Prostate gland (tissue), 2 donors: Measurements from ENCODE around the gene PTPRD. TPM values are rescaled to one million over a fixed set of nuclear protein-coding genes. Genes with fewer than 3 reads are reported as not detected.

ENCODE experiments used
- DNase-seq: peaks from one replicate; pipeline ENCODE4 v3.0.0-alpha.2; 2019; ENCODE audit warnings: low spot score
- H3K27ac ChIP-seq, 2 donors: fragments of 200-600 bp; sonication (generic); 2 replicates each; pipeline ENCODE4 v1.5.1; 2017 to 2019
- H3K27me3 ChIP-seq: fragments of 200-600 bp; sonication (generic); replicated peaks from 2 replicates; pipeline ENCODE4 v1.5.1; 2019; ENCODE audit not compliant: insufficient read depth
- H3K36me3 ChIP-seq, 2 donors: fragments of 200-600 bp; sonication (generic); 1 replicate in 1 of 2; 2 replicates in 1 of 2; pipeline versions ENCODE4 v1.5.1 to v1.8.1; 2017 to 2019
- H3K4me1 ChIP-seq: fragments of 200-600 bp; sonication (generic); replicated peaks from 2 replicates; pipeline ENCODE4 v1.5.1; 2019
- H3K4me3 ChIP-seq, 2 donors: fragments of 200-600 bp; sonication (generic); 2 replicates each; pipeline ENCODE4 v1.5.1; 2017 to 2019
- H3K9me3 ChIP-seq: fragments of 200-600 bp; sonication (generic); 2 replicates; pipeline ENCODE4 v1.5.1; 2017
- CTCF ChIP-seq, 4 experiments: fragments of 200-600 bp in 2 of 4; fragments of 450-650 bp in 2 of 4; sonication (generic) in 2 of 4; IDR thresholded peaks; 1 replicate in 3 of 4; 2 replicates in 1 of 4; pipeline ENCODE4 v1.5.1; 2016 to 2019; ENCODE audit warnings: antibody characterized with exemption in 4 of 4, mild to moderate bottlenecking in 2 of 4, moderate library complexity in 2 of 4
- POLR2A ChIP-seq: fragments of 450-650 bp; IDR thresholded peaks from one replicate; pipeline ENCODE4 v1.6.1; 2016; ENCODE audit warnings: antibody characterized with exemption, mild to moderate bottlenecking
- POLR2AphosphoS5 ChIP-seq: sonication (generic); formaldehyde crosslinking; IDR thresholded peaks from one replicate; pipeline ENCODE4 v1.6.1; 2017; ENCODE audit warnings: antibody characterized with exemption
- WGBS: methylation state at CpG from one replicate; pipeline ENCODE4 v1.1.5; 2018; 5-methylcytosine and 5-hydroxymethylcytosine counted together
- intact Hi-C: fragments of 100-400 bp; cut with DNase I; formaldehyde crosslinking; loops from one replicate; pipeline ENCODE4 v1.14.2; 2022
- total RNA-seq, 2 donors: library from RNA; depleted of rRNA; stranded (reverse); fragments of >200 nt; gene quantifications; one replicate each; pipeline ENCODE4 v1.1.0, GENCODE V29; 2016

Gene PTPRD
- total RNA-seq, 2 donors from 2014 or later: 5.8 to 23.1 TPM

DNA sequence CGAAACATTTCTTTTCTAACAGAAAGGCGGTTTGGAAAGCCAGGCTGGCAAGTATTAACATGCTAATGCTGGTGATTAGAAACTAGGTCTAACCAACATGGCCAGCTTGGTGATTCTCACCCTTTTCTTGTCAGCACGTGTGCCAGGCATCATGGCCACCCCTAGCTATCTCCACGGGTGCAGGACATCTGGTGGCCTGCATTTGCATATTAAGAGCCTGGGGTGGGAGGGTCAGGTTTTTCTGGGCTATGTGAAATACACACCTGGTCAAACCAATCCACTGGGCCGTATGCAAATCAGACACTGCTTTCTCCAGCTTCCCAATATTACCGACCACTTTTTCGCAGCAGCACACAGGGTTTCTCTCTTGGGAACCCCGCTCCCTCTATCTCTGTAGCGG, 612.1 kb downstream of the PTPRD start:
- no peaks in the 10 kb centered on the region for H3K9me3 ChIP-seq
- WGBS: 77% methylated on average over 9 of the region's 9 CpGs
- no peak for DNase-seq
- TF ChIP-seq CTCF (IDR thresholded peaks at IDR 0.05) (no peak), POLR2AphosphoS5 (no peak), POLR2A (no peak)
- no peak overlapping the region for H3K27ac ChIP-seq
- H3K4me3 ChIP-seq: no peak overlapping the region
- intact Hi-C loops: no loop called here
- no peaks in the 10 kb centered on the region for H3K4me1 ChIP-seq
- no peaks in the 10 kb centered on the region for H3K27me3 ChIP-seq
- H3K36me3 ChIP-seq: no peaks in the 10 kb centered on the region

GRCh38 chr9:9998491-9999287, 614.1 kb downstream of the PTPRD start:
- Histone ChIP-seq H3K36me3 (no peaks in the 10 kb centered on the region), H3K4me3 (no peak overlapping the region), H3K27me3 (no peaks in the 10 kb centered on the region), H3K27ac (no peak overlapping the region), H3K9me3 (no peaks in the 10 kb centered on the region), H3K4me1 (no peaks in the 10 kb centered on the region)
- 60% methylated on average over 8 of the region's 8 CpGs for WGBS
- no peak for TF ChIP-seq POLR2AphosphoS5
- no peak for TF ChIP-seq CTCF (IDR thresholded peaks at IDR 0.05)
- no peak for TF ChIP-seq POLR2A
- no peak for DNase-seq
- intact Hi-C loops: no loop called here

DNA sequence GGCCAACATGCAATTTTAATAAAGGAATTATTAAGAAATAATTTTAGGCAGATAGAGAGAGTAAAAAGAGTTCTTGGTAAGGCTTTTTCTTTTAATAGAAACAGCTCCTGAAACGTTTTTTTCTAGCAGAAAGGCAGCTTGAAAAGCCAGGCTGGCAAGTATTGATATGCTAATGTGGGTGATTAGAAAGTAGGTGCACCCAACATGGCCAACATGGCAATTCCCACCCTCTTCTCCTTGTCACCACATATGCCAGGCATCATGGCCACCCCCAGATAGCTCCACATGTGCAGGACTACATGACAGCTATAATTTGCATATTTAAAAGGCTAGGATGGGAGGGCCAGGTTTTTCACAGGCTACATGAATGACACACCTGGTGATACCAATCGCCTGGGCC, 615.2 kb downstream of the PTPRD start:
- Histone ChIP-seq H3K4me3 (no peak overlapping the region), H3K27me3 (no peaks in the 10 kb centered on the region), H3K9me3 (no peaks in the 10 kb centered on the region), H3K27ac (no peak overlapping the region), H3K36me3 (no peaks in the 10 kb centered on the region), H3K4me1 (no peaks in the 10 kb centered on the region)
- TF ChIP-seq CTCF (IDR thresholded peaks at IDR 0.05) (no peak), POLR2AphosphoS5 (no peak), POLR2A (no peak)
- WGBS: 56% methylated on average over 2 of the region's 2 CpGs
- DNase-seq: no peak
- intact Hi-C loops: no loop called here

GRCh38 chr9:9996259-9996658, 616.5 kb downstream of the PTPRD start:
- Histone ChIP-seq H3K27me3 (no peaks in the 10 kb centered on the region), H3K4me1 (no peaks in the 10 kb centered on the region), H3K4me3 (no peak overlapping the region), H3K9me3 (no peaks in the 10 kb centered on the region), H3K36me3 (no peaks in the 10 kb centered on the region), H3K27ac (no peak overlapping the region)
- intact Hi-C loops: no loop called here
- TF ChIP-seq POLR2A (no peak), POLR2AphosphoS5 (no peak), CTCF (IDR thresholded peaks at IDR 0.05) (no peak)
- no peak for DNase-seq

DNA sequence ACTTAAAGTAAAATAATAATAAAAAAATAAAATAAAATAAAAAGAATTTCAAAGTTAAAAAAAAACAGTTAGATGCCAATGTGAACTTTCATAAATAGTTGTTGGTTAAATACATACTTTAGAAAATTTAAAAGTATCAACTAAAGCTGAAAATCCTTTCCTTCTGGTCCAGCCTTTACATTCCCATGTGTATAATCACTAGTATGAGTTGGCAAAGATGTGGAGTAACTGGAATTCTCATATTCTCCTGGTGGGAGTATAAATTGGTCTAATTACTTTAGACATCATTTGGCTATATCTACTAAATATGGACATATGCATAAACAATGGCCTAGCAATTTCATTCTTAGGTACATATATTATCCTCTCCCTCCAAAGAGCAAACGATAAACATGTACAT, 619.9 kb downstream of the PTPRD start:
- Histone ChIP-seq H3K27me3 (no peaks in the 10 kb centered on the region), H3K9me3 (no peaks in the 10 kb centered on the region), H3K27ac (no peak overlapping the region), H3K4me3 (no peak overlapping the region), H3K36me3 (no peaks in the 10 kb centered on the region), H3K4me1 (no peaks in the 10 kb centered on the region)
- DNase-seq: no peak
- intact Hi-C loops: no loop called here
- TF ChIP-seq POLR2A (no peak), POLR2AphosphoS5 (no peak), CTCF (IDR thresholded peaks at IDR 0.05) (no peak)
- 89% methylated on average over 1 of the region's 1 CpG for WGBS
